ENCODE data around the gene LMX1B.

DNA sequence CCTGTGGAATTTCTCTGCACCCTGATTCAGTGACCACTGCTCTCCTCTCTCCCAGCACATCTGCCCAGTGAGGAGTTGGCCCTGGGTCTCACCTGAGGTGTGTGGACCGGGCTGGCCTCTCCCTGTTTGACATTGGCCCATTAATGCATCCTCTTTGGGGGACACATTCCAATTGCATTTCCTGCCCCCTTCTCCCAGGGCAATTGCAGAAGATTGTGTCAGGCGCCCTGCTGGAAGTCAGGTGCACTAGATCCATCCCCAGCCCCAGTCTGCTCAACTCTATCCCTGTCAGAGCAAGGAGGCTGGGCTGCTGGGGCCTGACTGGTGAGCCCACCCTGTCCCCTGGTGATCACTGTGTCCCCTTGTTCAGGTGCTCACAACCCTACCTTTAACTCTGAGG lies 84.5 kb downstream of the LMX1B start:
- TF ChIP-seq CTCF (IDR thresholded peaks at IDR 0.05) (no peak), POLR2A (IDR thresholded peaks at IDR 0.05) (no peak)
